CMK (cell line): Measurements from ENCODE around the gene CAMK2A.

Experiments
- DNase-seq: peaks from one replicate; pipeline ENCODE4 v3.0.0-alpha.2; 2010; ENCODE audit warnings: low read depth

Gene CAMK2A

DNA sequence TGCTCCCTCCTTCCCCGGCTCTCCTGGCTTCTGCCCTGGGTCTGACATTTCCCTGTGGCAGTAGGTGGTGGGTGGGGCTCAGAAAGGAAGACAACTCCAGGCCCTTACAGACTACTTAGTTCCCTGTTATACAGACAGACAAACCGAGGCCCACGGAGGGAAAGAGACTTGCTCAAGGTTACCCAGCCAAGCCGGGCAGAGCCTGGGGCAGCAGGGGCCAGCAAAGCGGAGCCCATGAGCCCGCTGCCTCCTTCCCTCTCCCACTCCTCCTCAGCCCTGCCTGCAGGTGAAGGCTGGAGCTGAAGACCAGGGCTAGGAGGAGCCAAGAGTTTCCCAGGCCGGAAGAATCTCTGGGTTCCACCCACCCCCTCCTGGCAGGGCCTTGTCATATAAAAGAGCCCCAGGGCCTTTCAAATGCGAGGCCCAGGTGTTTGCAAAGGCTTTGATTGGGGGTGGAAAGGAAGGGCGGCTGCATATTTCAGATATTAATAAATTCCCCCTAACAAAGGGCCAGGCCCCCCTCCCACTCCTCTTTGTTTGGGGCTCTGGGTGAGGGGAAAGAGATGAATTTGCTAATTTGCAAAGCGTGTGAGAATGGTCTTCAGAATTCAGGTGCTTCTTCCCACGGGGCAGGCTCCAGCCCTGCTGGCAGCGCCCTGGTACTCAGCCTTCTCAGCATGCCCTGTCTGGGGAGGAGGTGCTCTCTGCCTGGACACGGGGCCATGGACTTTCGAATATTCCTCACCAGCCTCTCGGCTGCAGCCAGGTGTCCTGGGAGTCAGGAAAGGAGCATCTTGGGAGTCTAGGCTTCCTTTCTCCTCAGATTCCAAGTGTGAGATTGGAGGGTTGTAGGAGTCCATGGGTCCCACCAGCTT, 78.2 kb downstream of the CAMK2A start:
- DNase-seq = no peak

DNA sequence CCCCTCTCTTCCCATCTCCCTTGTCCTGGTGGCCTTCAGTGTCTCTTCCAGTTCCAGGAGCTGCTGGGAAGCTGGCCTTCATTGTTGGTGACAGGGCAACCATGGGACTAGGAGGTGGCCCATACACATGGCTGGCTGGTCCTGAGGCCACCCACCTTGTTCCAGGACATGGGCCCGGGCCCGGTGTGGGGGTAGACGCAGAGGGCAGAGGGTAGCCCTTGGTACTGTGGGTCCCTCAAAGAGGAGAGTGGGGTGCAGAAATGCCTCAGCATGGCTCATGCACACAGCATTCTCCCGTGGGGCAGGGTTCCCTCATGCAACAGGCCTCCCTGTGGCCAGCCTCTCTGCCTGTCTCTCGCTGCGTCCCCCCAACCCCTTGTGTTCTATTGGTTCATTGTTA, 78.9 kb downstream of the CAMK2A start:
- no peak for DNase-seq

DNA sequence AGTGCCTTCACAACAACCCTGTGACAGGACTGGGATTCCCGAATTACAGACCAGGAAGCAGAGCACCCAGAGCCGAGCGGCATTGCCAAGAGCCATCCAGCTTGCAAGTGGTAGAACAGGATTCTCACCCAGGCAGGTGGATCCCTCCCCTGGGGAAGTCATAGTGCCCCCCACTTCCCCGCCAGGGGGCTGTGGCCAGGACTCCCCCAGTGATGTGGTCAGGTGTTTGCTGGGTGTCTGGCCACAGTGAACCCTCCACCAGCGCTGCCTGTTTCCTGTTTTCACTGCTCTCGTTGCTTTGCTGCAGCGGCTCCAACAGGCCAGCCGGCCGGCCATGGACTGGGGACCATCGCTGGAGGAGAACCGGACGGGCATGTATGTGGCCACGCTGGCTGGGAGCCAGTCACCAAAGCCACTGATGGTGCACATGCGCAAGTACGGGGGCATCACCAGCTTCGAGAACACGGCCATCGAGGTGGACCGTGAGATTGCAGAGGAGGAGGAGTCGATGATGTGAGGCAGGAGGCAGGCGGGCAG, 80.4 kb downstream of the CAMK2A start:
- no peak for DNase-seq

DNA sequence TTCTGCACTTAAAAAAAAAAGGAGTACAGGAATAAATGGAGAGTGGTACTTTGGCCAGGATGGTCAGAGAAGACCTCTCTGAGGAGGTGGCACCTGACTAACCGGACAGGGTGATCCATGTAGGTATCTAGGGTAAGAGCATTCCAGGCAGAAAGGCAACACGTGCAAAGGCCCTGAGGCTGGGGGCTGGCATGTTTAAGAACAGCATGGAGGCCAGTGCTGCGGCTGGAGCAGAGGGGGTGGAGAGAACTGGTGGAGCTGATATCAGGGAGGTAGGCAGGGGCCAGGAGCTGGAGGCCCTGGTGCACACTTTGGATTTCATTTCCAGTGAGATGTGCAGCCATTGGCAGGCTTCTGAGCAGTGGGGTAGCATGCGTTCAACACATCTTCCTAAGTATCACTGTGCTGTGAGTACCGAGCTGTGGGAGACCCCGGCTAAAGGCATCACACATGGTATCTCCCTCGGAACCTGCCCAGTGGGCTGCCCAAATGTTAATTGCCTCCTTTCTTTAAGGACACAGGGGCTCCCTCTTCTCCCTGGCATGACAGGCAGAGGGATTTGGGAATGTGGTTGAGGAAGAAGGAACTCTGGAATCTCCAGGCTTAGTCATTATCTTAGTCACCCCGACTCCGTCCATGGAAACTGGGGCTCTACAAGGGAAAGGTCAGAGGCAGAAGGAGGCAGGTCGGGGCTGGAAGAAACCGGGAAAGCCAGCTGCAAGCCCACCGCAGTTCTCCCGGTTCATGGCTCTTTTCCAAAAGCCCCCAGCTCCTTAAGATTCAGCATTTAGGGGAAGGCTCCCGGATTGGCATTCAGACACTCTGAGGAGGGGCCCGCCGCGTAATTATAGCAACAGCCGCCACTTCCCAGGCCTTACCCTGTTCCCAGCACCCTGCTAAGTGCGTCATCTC, 81.1 kb downstream of the CAMK2A start:
- DNase-seq = no peak

DNA sequence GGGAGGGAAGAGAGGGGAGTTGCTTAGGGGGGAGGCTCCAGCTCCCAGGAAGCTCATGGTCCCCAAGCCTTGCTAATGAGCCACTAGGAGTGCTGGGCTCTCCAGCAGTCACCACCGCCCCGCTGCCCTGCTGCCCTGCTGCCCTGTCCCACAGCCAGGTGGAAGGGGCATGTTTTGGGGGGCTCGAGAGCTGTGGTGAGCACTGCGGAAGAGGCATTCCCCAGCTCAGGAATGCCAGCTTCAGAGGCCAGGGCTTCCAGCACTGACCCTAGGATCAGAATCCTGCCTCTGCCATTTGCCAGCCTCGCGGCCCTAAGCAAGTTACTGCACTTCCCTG, 82.8 kb downstream of the CAMK2A start:
- no peak for DNase-seq

DNA sequence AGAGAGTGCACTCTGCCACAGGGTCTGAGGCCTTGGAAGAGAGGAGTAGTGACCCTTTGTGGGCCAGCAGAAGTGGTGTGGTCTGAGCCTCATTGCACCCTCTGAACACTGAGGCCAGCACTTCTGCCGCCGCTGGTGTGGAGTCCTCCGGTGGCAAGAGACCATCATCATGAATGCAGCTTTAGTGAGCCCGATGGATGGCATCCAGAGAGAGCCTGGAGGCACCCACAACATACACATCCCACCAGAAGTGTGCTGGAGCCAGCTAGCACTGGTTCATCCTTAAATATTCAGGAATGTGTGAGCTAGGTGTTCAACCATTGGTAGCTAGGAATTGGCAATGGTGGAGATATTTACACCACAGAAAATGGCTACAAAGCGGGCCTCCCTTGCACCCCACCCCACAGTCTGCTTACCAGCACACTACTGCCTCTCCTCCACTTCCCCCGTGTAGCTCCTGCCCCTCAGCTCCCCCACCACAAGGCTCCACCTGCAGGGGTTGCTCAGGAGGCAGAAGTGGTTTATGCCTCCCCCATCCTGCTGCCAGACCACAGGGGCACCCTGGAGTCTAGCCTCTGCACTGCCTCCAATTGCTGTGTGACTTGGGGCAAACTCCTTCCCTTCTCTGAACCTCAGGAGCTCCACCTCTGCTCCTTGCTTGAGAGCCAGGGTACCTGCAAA, 83.3 kb downstream of the CAMK2A start:
- DNase-seq = no peak

DNA sequence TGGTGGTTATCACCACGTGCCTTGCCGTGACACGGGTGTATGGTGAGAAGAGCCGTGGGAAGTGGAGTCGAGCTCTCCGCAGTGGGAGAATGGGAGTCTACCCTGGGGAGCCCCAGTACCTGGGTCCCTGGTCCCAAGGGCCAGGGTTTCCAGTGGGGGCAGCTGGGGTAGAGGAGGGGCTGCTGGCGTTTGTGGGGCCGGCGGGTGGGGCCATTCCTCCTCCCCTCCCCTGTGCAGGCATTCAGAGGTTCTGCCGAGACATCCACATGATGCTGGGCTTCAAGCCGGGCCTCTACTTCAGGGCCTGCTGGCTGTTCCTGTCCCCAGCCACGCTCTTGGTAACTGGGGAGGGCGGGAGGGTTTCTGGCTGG, 85.0 kb downstream of the CAMK2A start:
- no peak for DNase-seq

DNA sequence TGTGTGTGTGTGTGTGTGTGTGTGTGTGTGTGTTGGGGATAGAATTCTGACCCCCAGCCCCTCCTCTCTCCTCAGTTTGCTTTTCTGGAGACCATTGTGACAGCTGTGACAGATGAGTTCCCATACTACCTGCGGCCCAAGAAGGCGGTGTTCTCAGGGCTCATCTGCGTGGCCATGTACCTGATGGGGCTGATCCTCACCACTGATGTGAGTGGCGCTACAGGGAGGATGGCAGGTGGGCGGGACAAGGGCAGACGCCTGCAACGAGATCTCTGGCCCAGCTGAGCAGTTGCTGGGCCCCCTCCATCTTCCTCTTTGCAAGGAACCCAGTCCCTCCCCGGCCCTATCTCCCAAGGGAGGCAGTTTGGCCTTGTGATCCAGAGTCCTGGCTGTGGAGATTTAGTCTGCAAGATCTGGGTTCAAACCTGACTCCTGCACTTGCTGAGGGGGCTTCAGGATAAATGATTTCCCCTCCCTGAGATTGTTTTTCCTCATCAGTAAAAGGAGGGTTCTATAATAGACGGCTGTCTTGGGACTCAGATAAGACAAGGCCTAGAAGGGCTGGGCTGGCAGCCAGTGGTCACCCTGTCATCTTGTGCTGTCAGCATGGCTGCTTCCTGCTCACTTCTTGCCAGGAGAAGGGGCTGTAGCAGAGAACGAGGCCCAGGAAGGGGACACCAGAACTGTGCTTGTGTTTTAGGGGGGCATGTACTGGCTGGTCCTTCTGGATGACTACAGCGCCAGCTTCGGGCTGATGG, 85.6 kb downstream of the CAMK2A start:
- no peak for DNase-seq

DNA sequence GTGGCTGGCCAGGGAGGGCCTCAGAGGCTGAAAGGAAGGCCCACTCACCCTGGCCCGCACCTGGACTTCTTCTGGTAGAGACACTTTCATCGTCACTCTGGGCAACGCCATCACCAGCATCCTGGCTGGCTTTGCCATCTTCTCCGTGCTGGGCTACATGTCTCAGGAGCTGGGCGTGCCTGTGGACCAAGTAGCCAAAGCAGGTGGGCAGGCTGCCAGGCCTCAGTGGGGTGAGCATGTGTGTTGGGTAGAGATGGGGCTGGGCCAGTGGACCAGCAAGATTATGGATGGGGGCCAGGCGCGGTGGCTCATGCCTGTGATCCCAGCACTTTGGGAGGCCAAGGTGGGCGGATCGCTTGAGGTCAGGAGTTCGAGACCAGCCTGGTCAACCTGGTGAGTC, 87.1 kb downstream of the CAMK2A start:
- no peak for DNase-seq

DNA sequence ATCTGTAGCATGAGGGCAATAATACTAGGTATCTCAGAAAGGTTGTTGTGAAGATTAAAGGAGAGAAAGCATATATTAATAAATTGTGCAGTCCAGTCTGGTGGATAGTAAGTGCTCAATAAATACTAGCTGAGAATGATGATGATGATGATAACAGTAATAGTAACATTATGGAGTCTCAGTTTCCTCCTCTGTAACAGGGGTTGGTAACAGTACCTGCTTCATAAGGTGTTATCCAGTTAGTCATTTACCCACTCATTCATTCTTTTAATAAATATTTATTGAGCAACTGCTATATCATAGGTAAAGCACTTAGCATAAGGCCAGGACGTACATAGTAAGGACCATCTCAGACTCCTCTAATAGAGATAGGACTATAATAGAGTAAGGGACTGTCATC, 92.1 kb downstream of the CAMK2A start:
- no peak for DNase-seq

DNA sequence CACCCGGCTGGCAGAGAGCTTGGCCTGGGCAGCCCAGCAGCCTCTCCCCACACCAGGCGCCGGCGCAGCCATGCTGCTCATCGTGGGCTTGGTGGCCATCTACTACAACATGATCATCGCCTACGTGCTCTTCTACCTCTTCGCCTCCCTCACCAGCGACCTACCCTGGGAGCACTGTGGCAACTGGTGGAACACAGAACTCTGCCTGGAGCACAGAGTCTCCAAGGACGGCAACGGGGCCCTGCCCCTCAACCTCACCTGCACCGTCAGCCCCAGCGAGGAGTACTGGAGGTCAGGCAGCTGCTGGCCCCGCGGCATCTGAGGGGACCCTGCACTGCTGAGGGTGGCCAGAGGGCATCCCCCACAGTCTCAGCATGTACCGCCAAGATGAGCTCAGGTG, 92.6 kb downstream of the CAMK2A start:
- DNase-seq = no peak

DNA sequence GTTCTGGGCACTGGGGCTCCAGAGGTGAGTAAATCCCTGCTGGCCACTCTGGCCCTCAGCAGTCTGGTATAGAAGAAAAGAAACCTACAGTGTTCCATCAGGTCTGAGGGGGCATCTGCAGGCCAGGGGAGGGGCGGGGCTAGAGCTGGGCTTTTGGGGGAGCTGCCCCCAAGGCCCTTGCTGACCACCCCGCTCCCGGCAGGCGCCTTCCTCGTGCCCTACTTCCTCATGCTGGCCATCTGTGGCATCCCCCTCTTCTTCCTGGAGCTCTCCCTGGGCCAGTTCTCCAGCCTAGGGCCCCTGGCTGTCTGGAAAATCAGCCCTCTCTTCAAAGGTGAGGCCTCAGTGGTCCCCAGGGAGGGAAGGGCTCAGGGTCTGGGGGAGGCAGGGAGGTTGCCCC, 93.1 kb downstream of the CAMK2A start:
- no peak for DNase-seq

DNA sequence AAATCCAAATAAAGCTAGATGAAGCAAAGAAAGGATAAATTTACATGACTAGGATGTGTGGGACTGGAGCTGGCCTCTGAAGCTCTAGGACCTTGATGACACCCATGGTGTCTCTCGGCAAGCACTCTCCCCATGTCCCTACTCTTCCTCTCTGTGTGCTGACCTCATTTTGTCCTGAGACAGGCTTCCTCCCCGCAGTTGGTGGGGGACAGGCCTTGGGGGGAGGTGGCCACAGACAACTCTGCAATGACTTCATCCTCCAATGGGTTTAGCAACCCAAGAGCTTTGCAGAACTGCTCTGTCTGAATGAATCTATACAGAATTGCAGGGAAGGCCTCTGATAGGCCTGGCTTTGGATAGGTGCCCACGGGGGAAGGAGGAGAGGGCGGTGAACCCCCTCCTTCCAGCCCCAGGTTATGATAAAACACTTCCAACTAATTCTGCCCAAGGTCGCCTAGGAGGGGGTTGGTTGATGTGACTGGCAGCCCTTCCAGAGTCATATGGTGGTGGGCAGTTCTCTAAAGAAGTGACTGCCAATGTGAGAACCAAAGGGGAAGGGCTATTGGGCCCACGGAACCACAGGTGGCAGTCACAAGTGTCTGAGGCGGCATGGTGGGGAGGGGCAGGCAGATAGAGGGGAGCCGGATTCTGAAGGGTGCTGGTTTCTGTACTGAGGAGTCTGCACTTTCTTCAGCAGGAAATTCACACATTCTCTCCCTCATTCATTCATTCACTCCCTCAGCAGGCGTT, 93.7 kb downstream of the CAMK2A start:
- DNase-seq = no peak

DNA sequence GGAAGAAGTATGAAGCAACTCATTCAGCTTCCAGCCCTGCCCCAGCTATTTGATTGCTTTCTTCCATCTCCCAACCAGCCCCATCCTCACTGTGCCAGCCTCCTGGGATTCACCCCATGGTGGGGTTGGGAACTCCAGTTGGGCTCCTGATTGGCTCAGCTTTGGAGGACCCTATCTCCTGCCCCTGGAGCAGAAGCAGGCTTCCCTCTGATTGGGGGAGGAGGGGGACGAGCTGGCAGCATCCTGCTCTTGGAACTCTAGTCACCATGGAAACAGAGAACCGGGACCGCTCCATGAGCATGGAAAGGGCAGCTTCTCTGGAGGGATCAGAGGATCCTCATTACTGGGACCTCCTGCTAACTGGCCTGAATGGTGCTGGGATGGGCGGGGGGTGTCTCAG, 97.1 kb downstream of the CAMK2A start:
- DNase-seq = no peak

DNA sequence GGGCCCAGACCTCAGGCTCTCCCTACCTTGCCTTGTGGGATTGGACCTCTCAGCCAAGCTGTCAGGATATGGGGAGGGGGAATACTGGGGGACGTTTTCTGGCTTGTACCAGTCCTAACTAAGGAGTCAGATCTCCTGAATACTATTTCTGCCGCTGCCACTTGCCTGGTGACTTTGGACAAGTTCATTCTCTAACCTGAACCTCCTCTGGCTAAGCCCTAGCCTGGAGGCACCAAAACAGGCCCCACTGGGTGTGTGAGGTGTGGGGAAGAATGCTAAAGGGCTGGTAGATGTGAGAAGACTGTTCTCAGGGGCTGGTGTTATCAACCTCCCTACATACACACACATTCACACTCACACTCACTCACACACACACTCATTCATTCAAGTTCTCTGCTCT, 98.6 kb downstream of the CAMK2A start:
- DNase-seq = no peak

DNA sequence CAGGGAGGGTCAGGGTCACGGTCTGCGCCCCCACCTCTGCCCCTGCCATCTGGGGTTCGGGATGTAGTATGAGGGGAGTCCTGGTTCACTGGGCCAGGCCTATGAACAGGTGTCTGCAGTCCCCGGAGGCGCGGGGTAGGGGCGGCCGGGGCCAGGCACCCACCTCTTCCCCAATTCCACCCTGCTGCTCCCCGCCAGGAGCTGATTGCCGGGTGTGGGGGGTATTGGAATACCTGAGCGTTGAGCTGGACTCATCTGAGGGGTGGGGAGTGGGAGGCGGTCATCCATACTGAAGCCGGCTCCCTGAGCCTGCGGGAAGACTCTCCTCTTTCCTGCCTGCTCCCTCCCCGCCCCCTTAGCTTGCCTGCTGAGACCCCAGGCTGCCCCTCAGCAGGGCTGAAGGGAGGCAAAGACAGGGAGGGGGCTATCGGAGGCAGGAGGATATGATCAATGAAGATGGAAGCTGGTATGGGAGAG, 99.0 kb downstream of the CAMK2A start:
- no peak for DNase-seq

DNA sequence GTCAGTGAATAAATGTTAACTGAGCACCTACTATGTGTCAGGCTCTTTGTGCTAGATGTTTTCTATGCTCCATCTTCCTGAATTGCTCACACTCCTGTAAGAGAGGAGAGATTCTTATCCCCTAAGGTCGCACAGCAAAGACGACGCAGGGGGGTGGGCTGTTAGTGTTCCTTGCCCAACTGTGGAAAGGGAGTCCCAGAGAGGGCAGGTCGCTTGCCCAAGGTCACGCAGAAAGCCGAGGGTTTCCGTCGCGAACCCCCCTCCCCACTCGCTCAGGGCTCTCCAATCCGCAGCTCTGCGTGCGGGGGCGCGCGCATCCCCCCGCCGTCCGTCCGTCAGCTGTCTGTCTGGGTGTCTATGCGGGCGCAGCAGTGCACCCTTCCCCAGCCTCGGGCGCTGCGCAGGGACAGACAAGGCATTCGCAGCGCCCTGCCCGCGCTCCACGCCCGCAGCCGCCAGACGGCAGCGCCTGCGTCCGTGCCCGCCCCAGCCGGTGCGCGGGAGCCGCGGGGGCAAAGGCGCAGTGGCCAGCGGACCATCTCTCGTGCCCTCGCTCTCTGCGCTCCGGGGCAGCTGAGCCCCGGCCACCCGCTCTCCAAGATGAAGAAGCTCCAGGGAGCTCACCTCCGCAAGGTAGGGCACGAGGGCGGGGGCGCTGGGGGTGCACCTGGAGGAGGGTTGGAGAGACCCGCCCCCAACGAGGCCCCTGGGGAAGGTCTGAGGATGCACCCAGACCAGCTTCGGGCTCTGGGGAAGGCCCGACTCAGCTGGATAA, 99.7 kb downstream of the CAMK2A start, which contains the start of gene SLC6A7:
TSS of gene SLC6A7 (plus strand) at position 335 of the 775 bp plus-strand sequence. CDS start at position 601, 266 bp downstream.
- DNase-seq = no peak

DNA sequence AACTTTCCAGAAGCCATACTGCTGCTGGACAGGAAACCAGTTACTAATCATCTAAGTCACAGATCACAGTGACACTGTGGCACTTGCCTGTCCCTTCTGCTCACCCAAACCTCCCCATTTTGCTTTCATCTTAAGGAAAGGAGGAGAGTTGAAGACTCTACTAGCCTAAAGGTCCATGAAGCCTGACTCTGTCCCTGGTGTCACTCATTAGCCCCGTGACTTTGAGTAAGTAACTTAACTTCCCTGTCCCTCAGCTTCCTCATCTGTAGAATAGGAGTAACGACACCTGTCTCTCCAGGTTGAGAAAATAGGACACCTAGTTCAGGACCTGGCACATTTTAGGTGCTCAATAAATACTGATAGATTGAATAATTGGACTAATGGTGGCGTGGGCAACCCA, 100.2 kb downstream of the CAMK2A start:
- DNase-seq = no peak

DNA sequence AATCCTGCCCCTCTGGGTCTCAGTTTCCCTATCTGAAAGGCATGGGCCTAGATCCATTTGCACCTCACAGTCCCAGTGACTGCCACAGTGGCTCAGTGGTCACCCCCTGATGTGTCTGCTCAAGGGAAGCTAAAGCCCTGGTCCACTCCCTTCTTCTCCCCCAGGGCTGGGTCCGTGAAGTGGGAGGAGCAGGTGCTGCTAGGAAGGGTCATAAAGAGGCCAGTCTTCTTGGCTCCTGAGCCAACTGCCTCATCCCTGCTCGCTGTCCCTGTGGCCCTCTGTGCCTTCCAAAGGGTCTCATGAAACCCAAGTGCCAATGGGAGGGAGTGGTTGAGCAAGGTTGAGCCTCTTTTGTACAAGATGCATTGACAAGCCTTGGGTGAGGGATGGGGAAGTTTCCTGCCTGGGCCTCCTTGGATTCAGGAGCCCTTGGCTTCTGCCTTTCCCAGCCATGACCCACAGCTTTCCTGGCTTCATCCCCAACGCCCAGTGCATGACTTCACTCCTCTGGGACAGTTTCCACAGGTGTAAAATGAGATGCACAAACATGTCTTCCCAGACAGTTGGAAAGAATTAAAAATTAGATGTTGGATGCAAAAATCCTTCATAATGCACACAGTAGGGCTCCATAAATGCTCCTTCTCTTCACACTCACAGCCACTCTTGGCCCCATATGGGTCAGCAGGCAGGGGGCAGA, 101.3 kb downstream of the CAMK2A start:
- DNase-seq = no peak
